GM12875 (cell line): ENCODE measurements around the gene SPAG4.

Source experiments
- H3K4me3 ChIP-seq: one replicate; pipeline ENCODE4 v1.5.1; 2011; ENCODE audit warnings: low read depth, low read length, control low read depth
- CTCF ChIP-seq: IDR thresholded peaks from 2 replicates; pipeline ENCODE4 v1.5.1; 2011; ENCODE audit warnings: low read depth, mild to moderate bottlenecking, control low read depth, inconsistent platforms, low read length, moderate library complexity, borderline replicate concordance; ENCODE audit not compliant: insufficient read depth

Gene SPAG4

DNA sequence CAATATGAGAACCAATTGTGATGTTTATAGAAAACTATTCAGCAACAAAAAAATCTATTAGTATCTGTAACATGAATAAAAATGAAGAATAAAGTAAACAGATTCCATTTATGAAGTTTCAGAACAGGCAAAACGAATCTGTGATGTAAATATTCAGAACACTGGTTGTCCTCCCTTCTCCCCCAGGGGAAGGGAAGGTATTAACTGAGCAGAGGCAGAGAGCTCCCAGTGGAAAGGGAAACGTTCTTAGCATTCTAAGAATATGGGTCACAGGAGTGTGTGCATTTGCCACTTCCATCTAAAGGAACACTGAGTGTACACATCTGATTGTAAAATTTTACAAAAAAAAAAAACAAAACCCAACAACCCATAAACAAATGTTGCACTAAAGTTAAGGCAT, 23.1 kb downstream of the SPAG4 start:
- TF ChIP-seq CTCF, result no peak
- H3K4me3 ChIP-seq, result no peak overlapping the region

- no peak for TF ChIP-seq CTCF
- H3K4me3 ChIP-seq, result no peak overlapping the region
These were observed 25.1 kb downstream of the SPAG4 start for GRCh38 chr20:35640724-35641123.

DNA sequence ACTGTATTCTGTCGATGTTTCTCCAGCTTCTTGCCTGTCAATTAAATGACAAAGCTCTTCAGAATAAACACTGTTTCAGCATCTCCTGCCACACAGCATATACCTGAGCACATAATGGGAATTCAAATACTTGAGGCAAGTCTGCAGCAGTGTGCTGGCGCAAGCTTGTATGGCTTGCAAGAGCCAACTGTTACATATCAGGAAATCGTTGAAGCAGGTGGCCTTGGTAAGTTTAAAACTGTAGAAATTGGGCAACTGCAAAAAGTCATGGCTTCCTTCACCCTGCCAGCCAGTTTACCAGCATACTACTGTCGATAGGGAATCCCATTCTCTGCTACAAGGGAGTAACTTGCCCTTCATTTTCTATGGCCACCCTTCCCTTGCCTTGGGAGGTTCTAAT, 26.1 kb downstream of the SPAG4 start:
- no peak overlapping the region for H3K4me3 ChIP-seq
- TF ChIP-seq CTCF, result no peak

DNA sequence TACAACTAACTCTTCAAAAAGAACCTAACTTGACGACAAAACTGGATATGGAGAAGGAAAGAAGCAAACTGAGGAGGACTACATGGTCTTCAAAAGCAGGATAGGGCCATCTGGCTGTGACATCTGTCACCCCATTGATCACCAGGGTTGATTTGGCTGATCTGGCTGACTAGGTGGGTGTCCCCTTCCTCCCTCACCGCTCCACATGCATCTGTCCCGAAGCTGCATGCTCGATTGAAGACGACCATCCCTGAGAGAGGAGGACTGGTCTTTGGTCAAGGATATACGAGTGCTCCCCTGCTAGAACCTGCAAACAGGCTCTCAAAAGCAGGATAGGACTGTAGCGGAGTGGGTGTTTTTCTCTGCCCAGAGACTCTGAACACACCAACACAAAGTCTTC, 27.4 kb downstream of the SPAG4 start:
- H3K4me3 ChIP-seq, result no peak overlapping the region

DNA sequence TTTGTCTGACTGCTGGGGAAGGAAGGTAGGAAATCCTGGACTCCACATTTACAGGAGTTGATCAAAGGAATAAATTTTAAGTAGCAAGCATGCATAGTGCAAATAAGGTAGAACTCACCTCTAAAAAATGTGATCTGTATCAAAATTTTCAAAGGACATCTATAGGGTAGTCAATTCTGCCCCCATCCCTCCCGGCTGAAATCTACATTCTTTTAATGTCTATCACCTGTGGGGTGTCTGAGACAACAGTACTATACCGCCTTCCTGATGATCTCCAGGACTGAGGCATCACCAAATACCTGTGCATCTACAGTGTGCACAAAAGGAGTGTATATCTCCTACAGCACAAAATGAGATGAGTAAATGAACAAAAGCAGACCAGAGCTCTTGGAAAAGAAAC, 29.2 kb downstream of the SPAG4 start:
- no peak for TF ChIP-seq CTCF
- H3K4me3 ChIP-seq, result no peak overlapping the region

More for the DNA sequence above, 27.4 kb downstream of the SPAG4 start:
- no peak for TF ChIP-seq CTCF

GRCh38 chr20:35648836-35649235, 33.2 kb downstream of the SPAG4 start:
- TF ChIP-seq CTCF, result no peak
- H3K4me3 ChIP-seq, result no peak overlapping the region

DNA sequence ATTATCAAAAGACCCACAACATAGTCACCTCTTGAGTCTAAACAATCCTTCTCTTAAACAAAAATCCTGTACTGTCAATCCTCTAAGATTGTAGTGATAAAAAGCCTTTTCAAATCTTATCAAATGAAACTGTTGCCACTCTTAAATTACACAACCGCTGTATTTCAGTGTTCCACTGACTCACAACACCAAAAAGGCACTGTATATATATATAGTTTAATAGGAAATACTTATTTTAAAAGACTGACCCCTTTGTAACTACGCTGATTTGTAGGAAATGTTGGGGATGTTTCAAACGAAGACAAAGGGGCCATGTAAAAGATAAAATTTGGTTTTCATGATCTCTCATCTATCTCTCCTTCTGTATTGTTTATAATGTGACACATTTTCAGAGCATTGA, 35.0 kb downstream of the SPAG4 start:
- no peak overlapping the region for H3K4me3 ChIP-seq
- TF ChIP-seq CTCF, result no peak
